CD14-positive monocyte (primary cell): Measurements from ENCODE around the gene CDHR5. TPM values are rescaled to one million over a fixed set of nuclear protein-coding genes. Genes with fewer than 3 reads are reported as not detected.

Experiments
- DNase-seq, 3 donors: peaks; one replicate each; pipeline ENCODE4 v3.0.0-alpha.2; 2011 to 2022
- H2AFZ ChIP-seq: 2 replicates; pipeline ENCODE4 v1.6.0; 2012; ENCODE audit warnings: mild to moderate bottlenecking, low read depth, low read length, inconsistent platforms; ENCODE audit not compliant: insufficient read depth, poor library complexity, severe bottlenecking
- H3K27ac ChIP-seq, 2 donors: 1 replicate in 1 of 2; 2 replicates in 1 of 2; pipeline ENCODE4 v1.5.1; 2012 to 2013; ENCODE audit warnings: low read length in 2 of 2, control low read depth in 1 of 2, inconsistent platforms in 1 of 2, low read depth in 1 of 2, mild to moderate bottlenecking in 1 of 2
- H3K27me3 ChIP-seq, 2 donors: one replicate each; pipeline versions ENCODE4 v1.6.0 to v1.6.1; 2011 to 2013; ENCODE audit warnings: low read length in 2 of 2; ENCODE audit not compliant: control insufficient read depth in 2 of 2, insufficient read depth in 2 of 2
- H3K36me3 ChIP-seq, 2 donors: replicated peaks in 1 of 2; 1 replicate in 1 of 2; 2 replicates in 1 of 2; pipeline versions ENCODE4 v1.5.1 to v1.6.1; 2012 to 2013; ENCODE audit warnings: low read length in 2 of 2, control low read depth in 1 of 2, inconsistent platforms in 1 of 2, mild to moderate bottlenecking in 1 of 2; ENCODE audit not compliant: insufficient read depth in 2 of 2, control insufficient read depth in 1 of 2
- H3K4me1 ChIP-seq, 2 donors: 1 replicate in 1 of 2; 2 replicates in 1 of 2; pipeline versions ENCODE4 v1.5.1 to v1.6.1; 2012 to 2013; ENCODE audit warnings: low read length in 2 of 2, control low read depth in 1 of 2, inconsistent platforms in 1 of 2, mild to moderate bottlenecking in 1 of 2, moderate library complexity in 1 of 2; ENCODE audit not compliant: insufficient read depth in 2 of 2, control insufficient read depth in 1 of 2
- H3K4me2 ChIP-seq: replicated peaks from 2 replicates; pipeline ENCODE3; 2012; ENCODE audit warnings: low read length, moderate library complexity, mild to moderate bottlenecking; ENCODE audit not compliant: poor library complexity, severe bottlenecking; ENCODE audit errors: extremely low read depth
- H3K4me3 ChIP-seq, 3 experiments: fragments of 200-600 bp in 1 of 3; sonication (generic) in 1 of 3; replicated peaks in 1 of 3; 1 replicate in 2 of 3; 2 replicates in 1 of 3; pipeline ENCODE4 v1.5.1; 2011 to 2013; ENCODE audit warnings: low read length in 3 of 3, mild to moderate bottlenecking in 3 of 3, control low read depth in 2 of 3, low read depth in 2 of 3, inconsistent platforms in 1 of 3, moderate library complexity in 1 of 3
- H3K79me2 ChIP-seq: 2 replicates; pipeline ENCODE4 v1.6.0; 2012; ENCODE audit warnings: mild to moderate bottlenecking, control low read depth, inconsistent platforms, low read length, moderate library complexity; ENCODE audit not compliant: insufficient read depth
- H3K9ac ChIP-seq: 2 replicates; pipeline ENCODE4 v1.6.0; 2017; ENCODE audit warnings: low read length, mild to moderate bottlenecking; ENCODE audit not compliant: insufficient read depth, poor library complexity, severe bottlenecking
- H3K9me3 ChIP-seq, 2 donors: replicated peaks in 1 of 2; 1 replicate in 1 of 2; 2 replicates in 1 of 2; pipeline versions ENCODE4 v1.5.1 to v1.6.1; 2012 to 2013; ENCODE audit warnings: low read length in 2 of 2, control low read depth in 1 of 2; ENCODE audit not compliant: control insufficient read depth in 1 of 2, insufficient read depth in 1 of 2
- H4K20me1 ChIP-seq: 2 replicates; pipeline ENCODE4 v1.6.0; 2012; ENCODE audit warnings: mild to moderate bottlenecking, low read length, control low read depth, moderate library complexity; ENCODE audit not compliant: insufficient read depth
- H3K27ac Mint-ChIP-seq, 7 donors: one replicate each; pipeline ENCODE4 v1.8.0; 2020; ENCODE audit warnings: mild to moderate bottlenecking in 7 of 7, mixed read lengths in 7 of 7, moderate library complexity in 6 of 7, inconsistent platforms in 2 of 7
- H3K27me3 Mint-ChIP-seq, 3 donors: one replicate each; pipeline ENCODE4 v1.8.0; 2021 to 2022; ENCODE audit warnings: low read depth in 3 of 3, mild to moderate bottlenecking in 3 of 3, mixed read lengths in 3 of 3, moderate library complexity in 3 of 3, inconsistent platforms in 1 of 3
- H3K36me3 Mint-ChIP-seq, 2 donors: one replicate each; pipeline ENCODE4 v1.8.0; 2020; ENCODE audit warnings: mixed read lengths in 2 of 2, inconsistent platforms in 1 of 2, mild to moderate bottlenecking in 1 of 2
- H3K4me1 Mint-ChIP-seq: one replicate; pipeline ENCODE4 v1.8.0; 2020; ENCODE audit warnings: mild to moderate bottlenecking, mixed read lengths
- H3K4me3 Mint-ChIP-seq, 2 donors: one replicate each; pipeline ENCODE4 v1.8.0; 2020; ENCODE audit warnings: mild to moderate bottlenecking in 2 of 2, mixed read lengths in 2 of 2, moderate library complexity in 1 of 2
- H3K9me3 Mint-ChIP-seq, 7 donors: one replicate each; pipeline ENCODE4 v1.8.0; 2020 to 2022; ENCODE audit warnings: mixed read lengths in 7 of 7, mild to moderate bottlenecking in 6 of 7, moderate library complexity in 6 of 7, inconsistent platforms in 2 of 7
- WGBS: methylation state at CpG from one replicate; pipeline ENCODE4 v1.1.5; 2013; ENCODE audit warnings: missing lambda C conversion rate; ENCODE audit not compliant: insufficient coverage; 5-methylcytosine and 5-hydroxymethylcytosine counted together
- intact Hi-C, 2 donors: fragments of 100-400 bp; cut with micrococcal nuclease; formaldehyde crosslinking; loops; one replicate each; pipeline versions ENCODE4 v1.15.0 to v1.15.1; 2023
- polyA plus RNA-seq, 3 donors: library from polyadenylated mRNA; depleted of rRNA in 1 of 3; unstranded in 2 of 3; stranded (reverse) in 1 of 3; fragments of 300-500 nt in 2 of 3; fragments of >200 nt in 1 of 3; fragmentation: Illumina TruSeq in 2 of 3; gene quantifications; 1 replicate in 2 of 3; 2 replicates in 1 of 3; pipeline ENCODE4 v1.2.3, GENCODE V29; 2012 to 2021
- TF ChIP-seq, protein P1 (sequence below): fragments of 200-600 bp; IDR thresholded peaks from one replicate; pipeline ENCODE4 v1.8.0; 2022; ENCODE audit warnings: antibody characterized with exemption, mild to moderate bottlenecking

Gene CDHR5
- polyA plus RNA-seq, 3 donors, result 0.18 to 0.43 (median 0.18) TPM

DNA sequence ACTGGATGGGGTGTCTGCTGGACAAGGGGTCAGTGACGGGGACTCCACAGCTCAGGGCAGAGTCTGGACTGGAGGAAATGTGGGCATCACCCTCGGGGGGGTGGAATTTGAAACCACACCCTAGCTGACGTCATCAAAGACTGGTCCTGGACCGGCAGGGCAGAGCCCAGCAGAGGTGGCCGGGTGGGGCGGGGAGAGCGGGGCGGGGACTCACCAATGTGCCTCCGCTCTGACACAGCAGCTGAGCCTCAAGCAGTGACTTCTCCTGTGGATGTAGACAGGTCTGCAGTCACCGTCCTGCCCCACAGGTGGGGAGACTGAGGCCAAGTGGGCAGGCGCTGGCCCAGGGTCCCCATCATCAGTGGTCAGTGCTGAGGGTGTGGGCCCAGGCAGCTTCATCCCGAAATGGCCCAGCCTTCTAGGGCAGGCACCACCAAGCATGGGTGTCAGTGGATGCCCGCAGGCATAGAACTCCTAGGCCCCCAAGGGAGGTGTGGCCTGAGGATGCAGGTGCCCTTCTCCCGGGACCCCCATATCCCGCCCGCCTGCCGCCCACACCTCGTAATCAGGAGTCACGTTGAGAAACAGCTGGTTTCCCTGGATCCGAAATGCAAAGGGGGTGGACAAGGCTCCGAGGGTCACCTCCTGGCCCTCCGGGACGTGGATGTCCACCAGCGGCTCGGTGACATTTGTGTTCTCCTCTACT is 603 bp downstream of the CDHR5 start:
- Mint-ChIP-seq H3K27ac (peak overlapping the region in 1 of 7 donors; percentile 30), H3K27me3 (peaks cover 33 to 40% (median 39%) of the 10 kb centered on the region in 3 donors), H3K9me3 (peaks cover 0 to 16% (median 8%) of the 10 kb centered on the region in 7 donors), H3K4me3 (no peak overlapping the region), H3K4me1 (peaks cover 29% of the 10 kb centered on the region), H3K36me3 (peaks cover 14 to 21% of the 10 kb centered on the region in 2 donors)
- Histone ChIP-seq H3K4me3 (no peak overlapping the region), H3K9me3 (no peaks in the 10 kb centered on the region), H4K20me1 (peaks cover 9% of the 10 kb centered on the region), H3K79me2 (no peaks in the 10 kb centered on the region), H3K4me1 (peaks cover 17 to 27% of the 10 kb centered on the region in 2 donors), H2AFZ (no peak overlapping the region), H3K36me3 (no peaks in the 10 kb centered on the region), H3K4me2 (no peak overlapping the region), H3K27ac (no peak overlapping the region), H3K9ac (no peak overlapping the region), H3K27me3 (peaks cover 6 to 34% of the 10 kb centered on the region in 2 donors)
- intact Hi-C loops, result no loop called here
- TF ChIP-seq, protein P1, sequence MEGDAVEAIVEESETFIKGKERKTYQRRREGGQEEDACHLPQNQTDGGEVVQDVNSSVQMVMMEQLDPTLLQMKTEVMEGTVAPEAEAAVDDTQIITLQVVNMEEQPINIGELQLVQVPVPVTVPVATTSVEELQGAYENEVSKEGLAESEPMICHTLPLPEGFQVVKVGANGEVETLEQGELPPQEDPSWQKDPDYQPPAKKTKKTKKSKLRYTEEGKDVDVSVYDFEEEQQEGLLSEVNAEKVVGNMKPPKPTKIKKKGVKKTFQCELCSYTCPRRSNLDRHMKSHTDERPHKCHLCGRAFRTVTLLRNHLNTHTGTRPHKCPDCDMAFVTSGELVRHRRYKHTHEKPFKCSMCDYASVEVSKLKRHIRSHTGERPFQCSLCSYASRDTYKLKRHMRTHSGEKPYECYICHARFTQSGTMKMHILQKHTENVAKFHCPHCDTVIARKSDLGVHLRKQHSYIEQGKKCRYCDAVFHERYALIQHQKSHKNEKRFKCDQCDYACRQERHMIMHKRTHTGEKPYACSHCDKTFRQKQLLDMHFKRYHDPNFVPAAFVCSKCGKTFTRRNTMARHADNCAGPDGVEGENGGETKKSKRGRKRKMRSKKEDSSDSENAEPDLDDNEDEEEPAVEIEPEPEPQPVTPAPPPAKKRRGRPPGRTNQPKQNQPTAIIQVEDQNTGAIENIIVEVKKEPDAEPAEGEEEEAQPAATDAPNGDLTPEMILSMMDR, result no peak
- WGBS, result 86% methylated on average over 19 of the region's 25 CpGs
- peak in 2 of 3 donors; percentile 8 to 38 for DNase-seq

DNA sequence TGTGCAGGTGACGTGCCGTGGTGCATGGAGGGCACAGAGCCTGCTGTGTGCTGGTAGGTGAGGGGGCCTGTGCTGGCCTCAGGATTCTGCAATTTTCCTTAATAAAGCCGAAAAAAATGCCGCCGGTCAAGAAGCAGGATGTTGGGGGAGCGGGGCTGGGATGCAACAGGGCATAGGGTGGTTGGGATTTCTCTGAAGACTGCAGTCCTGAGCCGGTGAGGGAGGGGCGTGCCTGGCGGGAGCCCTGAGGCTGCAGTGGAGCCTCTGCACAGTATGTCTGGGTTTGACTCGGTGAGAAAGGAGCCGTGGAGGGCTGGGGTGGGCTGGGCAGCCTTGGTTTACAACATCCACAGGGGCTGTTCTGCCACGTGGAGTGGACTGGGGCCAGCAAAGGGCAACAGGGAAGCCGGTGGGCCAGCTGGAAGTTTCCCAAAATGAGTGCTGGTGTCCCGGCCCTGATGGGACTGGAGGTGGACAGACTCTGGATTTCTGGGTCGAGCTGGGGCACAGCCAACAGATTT is 1.3 kb downstream of the CDHR5 start:
- Histone ChIP-seq H3K4me1 (peaks cover 12 to 20% of the 10 kb centered on the region in 2 donors), H2AFZ (no peak overlapping the region), H3K27me3 (peaks cover 4 to 29% of the 10 kb centered on the region in 2 donors), H3K79me2 (no peaks in the 10 kb centered on the region), H3K4me3 (no peak overlapping the region), H3K9ac (no peak overlapping the region), H3K9me3 (no peaks in the 10 kb centered on the region), H3K4me2 (no peak overlapping the region), H4K20me1 (peaks cover 8% of the 10 kb centered on the region), H3K27ac (no peak overlapping the region), H3K36me3 (no peaks in the 10 kb centered on the region)
- peaks cover 0 to 14% (median 8%) of the 10 kb centered on the region in 7 donors for H3K9me3 Mint-ChIP-seq
- intact Hi-C loops, result no loop called here
- H3K36me3 Mint-ChIP-seq, result peaks cover 10 to 26% of the 10 kb centered on the region in 2 donors
- WGBS, result 94% methylated on average over 13 of the region's 15 CpGs
- no peak for DNase-seq
- H3K4me1 Mint-ChIP-seq, result peaks cover 22% of the 10 kb centered on the region
- no peak overlapping the region for H3K27ac Mint-ChIP-seq
- H3K4me3 Mint-ChIP-seq, result no peak overlapping the region
- H3K27me3 Mint-ChIP-seq, result peaks cover 26 to 32% (median 32%) of the 10 kb centered on the region in 3 donors
- TF ChIP-seq, protein P1, result no peak
